HepG2 (cell line): ENCODE results near the gene DCUN1D3. TPM values are rescaled to one million over a fixed set of nuclear protein-coding genes. Genes with fewer than 3 reads are reported as not detected.

ENCODE experiments used
- BATF2 ChIP-seq: sonication (generic); formaldehyde crosslinking; IDR thresholded peaks from 2 replicates; pipeline ENCODE4 v1.8.0; 2022; ENCODE audit warnings: mild to moderate bottlenecking, missing genetic modification reagents, moderate library complexity
- EEA1 ChIP-seq: sonication (generic); formaldehyde crosslinking; IDR thresholded peaks from 2 replicates; pipeline ENCODE4 v1.5.1; 2020; ENCODE audit warnings: mild to moderate bottlenecking, missing genetic modification reagents, borderline replicate concordance
- FOXA3 ChIP-seq: IDR thresholded peaks from 2 replicates; pipeline ENCODE4 v1.6.1; 2016; ENCODE audit warnings: missing genetic modification reagents, missing compliant biosample characterization
- IRX3 ChIP-seq: sonication (generic); formaldehyde crosslinking; IDR thresholded peaks from 2 replicates; pipeline ENCODE4 v1.8.1; 2023; ENCODE audit warnings: mild to moderate bottlenecking, low read depth, missing genetic modification reagents, borderline replicate concordance
- KLF12 ChIP-seq: sonication (generic); formaldehyde crosslinking; IDR thresholded peaks from 2 replicates; pipeline ENCODE4 v1.4.0; 2020; ENCODE audit warnings: missing genetic modification reagents, borderline replicate concordance
- KLF16 ChIP-seq, 2 experiments: sonication (generic) in 1 of 2; formaldehyde crosslinking in 1 of 2; IDR thresholded peaks; 2 replicates each; pipeline versions ENCODE4 v1.6.1 to v1.8.0; 2016 to 2023; ENCODE audit warnings: missing genetic modification reagents in 2 of 2, missing compliant biosample characterization in 1 of 2
- NFYB ChIP-seq: sonication (generic); formaldehyde crosslinking; IDR thresholded peaks from 2 replicates; pipeline ENCODE4 v1.4.0; 2020; ENCODE audit warnings: missing genetic modification reagents
- NKX3-1 ChIP-seq: sonication (generic); formaldehyde crosslinking; IDR thresholded peaks from 2 replicates; pipeline ENCODE4 v1.5.0; 2020; ENCODE audit warnings: missing genetic modification reagents
- PHF21A ChIP-seq: sonication (generic); formaldehyde crosslinking; IDR thresholded peaks from 2 replicates; pipeline ENCODE4 v1.5.0; 2020; ENCODE audit warnings: mild to moderate bottlenecking, missing genetic modification reagents
- POLR2G ChIP-seq: fragments of 200-400 bp; formaldehyde crosslinking; IDR thresholded peaks from 2 replicates; pipeline ENCODE4 v1.6.1; 2018; ENCODE audit warnings: mild to moderate bottlenecking, low read depth, low read length, moderate library complexity
- PTBP1 ChIP-seq: fragments of 200-400 bp; formaldehyde crosslinking; IDR thresholded peaks from 2 replicates; pipeline ENCODE4 v1.6.1; 2018; ENCODE audit warnings: low read length, low read depth; ENCODE audit not compliant: poor library complexity, severe bottlenecking
- SP140L ChIP-seq: sonication (generic); formaldehyde crosslinking; IDR thresholded peaks from 2 replicates; pipeline ENCODE4 v1.4.0; 2020; ENCODE audit warnings: missing genetic modification reagents, borderline replicate concordance
- SRSF1 ChIP-seq: fragments of 200-400 bp; formaldehyde crosslinking; optimal IDR thresholded peaks from 2 replicates; pipeline ENCODE3; 2017; ENCODE audit warnings: mild to moderate bottlenecking, low read depth, low read length, moderate library complexity
- TAF1 ChIP-seq: sonication (generic); formaldehyde crosslinking; IDR thresholded peaks from 2 replicates; pipeline ENCODE4 v1.4.0; 2020; ENCODE audit warnings: missing genetic modification reagents
- WIZ ChIP-seq: sonication (generic); formaldehyde crosslinking; IDR thresholded peaks from 2 replicates; pipeline ENCODE4 v1.5.1; 2020; ENCODE audit warnings: mild to moderate bottlenecking, missing genetic modification reagents
- ZBTB34 ChIP-seq: sonication (generic); formaldehyde crosslinking; IDR thresholded peaks from 2 replicates; pipeline ENCODE4 v1.8.0; 2022; ENCODE audit warnings: mild to moderate bottlenecking, missing genetic modification reagents
- ZFP1 ChIP-seq: IDR thresholded peaks from 2 replicates; pipeline ENCODE4 v1.6.1; 2016
- ZFP41 ChIP-seq: sonication (generic); formaldehyde crosslinking; IDR thresholded peaks from 2 replicates; pipeline ENCODE4 v1.4.0; 2020; ENCODE audit warnings: mild to moderate bottlenecking, missing genetic modification reagents, borderline replicate concordance
- ZNF329 ChIP-seq: sonication (generic); formaldehyde crosslinking; IDR thresholded peaks from 2 replicates; pipeline ENCODE4 v1.9.0; 2021; ENCODE audit warnings: low read depth, mild to moderate bottlenecking, missing genetic modification reagents
- ZNF446 ChIP-seq: sonication (generic); formaldehyde crosslinking; IDR thresholded peaks from 2 replicates; pipeline ENCODE4 v1.5.0; 2020; ENCODE audit warnings: mild to moderate bottlenecking, missing genetic modification reagents
- ZNF550 ChIP-seq: sonication (generic); formaldehyde crosslinking; IDR thresholded peaks from 2 replicates; pipeline ENCODE4 v1.4.0; 2020; ENCODE audit warnings: mild to moderate bottlenecking, missing genetic modification reagents, borderline replicate concordance
- ZNF678 ChIP-seq: sonication (generic); formaldehyde crosslinking; IDR thresholded peaks from 2 replicates; pipeline ENCODE4 v1.4.0; 2020; ENCODE audit warnings: mild to moderate bottlenecking, missing genetic modification reagents
- ZNF788 ChIP-seq: sonication (generic); formaldehyde crosslinking; IDR thresholded peaks from 2 replicates; pipeline ENCODE4 v1.5.0; 2020; ENCODE audit warnings: mild to moderate bottlenecking, missing genetic modification reagents, borderline replicate concordance
- polyA plus RNA-seq, 8 experiments: library from polyadenylated mRNA; depleted of rRNA in 3 of 8; stranded (reverse) in 7 of 8; unstranded in 1 of 8; fragments of >200 nt; fragmentation: Illumina TruSeq in 4 of 8; extraction: Trizol in 4 of 8; gene quantifications; 2 replicates each; pipeline versions ENCODE4 v1.2.1 to v1.2.3, GENCODE V29; 2011 to 2016; ENCODE audit warnings: low read depth in 4 of 8, missing spikeins in 1 of 8, mixed read lengths in 1 of 8; ENCODE audit not compliant: insufficient read depth in 1 of 8
- total RNA-seq, 5 experiments: library from RNA; depleted of rRNA; stranded (reverse); fragments of >200 nt; fragmentation: Illumina TruSeq; extraction: Trizol; gene quantifications; 2 replicates each; pipeline ENCODE4 v1.2.3, GENCODE V29; 2016; ENCODE audit warnings: low read depth in 1 of 5
- TF ChIP-seq, protein P1 (sequence below): sonication (generic); formaldehyde crosslinking; IDR thresholded peaks from 2 replicates; pipeline ENCODE4 v1.5.1; 2020; ENCODE audit warnings: missing genetic modification reagents, mild to moderate bottlenecking, borderline replicate concordance
- TF ChIP-seq, protein P2 (sequence below): sonication (generic); formaldehyde crosslinking; conservative IDR thresholded peaks from 2 replicates; pipeline ENCODE4 v1.4.0; 2020; ENCODE audit warnings: missing genetic modification reagents

DCUN1D3 gene
- total and polyA plus RNA-seq, 2 of the 13 experiments (the other 11 are each of a cell fraction or from before 2014, with no cell fraction given) = 5.0 to 19.3 TPM

GRCh38 chr16:20900299-20901067 is at the start of gene DCUN1D3, which contains the start of gene LYRM1 (continued):
- peak; percentile 92 for TF ChIP-seq SRSF1
- TF ChIP-seq FOXA3 = no peak; the same call in 1 of the 2 replicates
- peak; percentile 91 for TF ChIP-seq TAF1 (CRISPR knock-in tag)
- TF ChIP-seq SP140L (CRISPR knock-in tag) = peak; percentile 52; the same call in 1 of the 2 replicates
- TF ChIP-seq PTBP1 = peak; percentile 45
- TF ChIP-seq WIZ (CRISPR knock-in tag) = peak; percentile 84
- peak; percentile 66; the same call in 1 of the 2 replicates for TF ChIP-seq ZNF788 (CRISPR knock-in tag)
- TF ChIP-seq ZFP41 (CRISPR knock-in tag) = peak; percentile 65; the same call in 1 of the 2 replicates
- no peak for TF ChIP-seq NFYB (CRISPR knock-in tag)
- no peak; the same call in 1 of the 2 replicates for TF ChIP-seq EEA1 (CRISPR knock-in tag)
- peak; percentile 81; the same call in 1 of the 2 replicates for TF ChIP-seq ZNF678 (CRISPR knock-in tag)
- TF ChIP-seq IRX3 (CRISPR knock-in tag) = no peak
- peak; percentile 88 for TF ChIP-seq NKX3-1 (CRISPR knock-in tag)
- TF ChIP-seq KLF12 (CRISPR knock-in tag) = peak; percentile 77; the same call in 1 of the 2 replicates
- peak; percentile 96; the same call in 1 of the 2 replicates for TF ChIP-seq ZNF446 (CRISPR knock-in tag)
- TF ChIP-seq PHF21A (CRISPR knock-in tag) = no peak
- TF ChIP-seq, protein P1, sequence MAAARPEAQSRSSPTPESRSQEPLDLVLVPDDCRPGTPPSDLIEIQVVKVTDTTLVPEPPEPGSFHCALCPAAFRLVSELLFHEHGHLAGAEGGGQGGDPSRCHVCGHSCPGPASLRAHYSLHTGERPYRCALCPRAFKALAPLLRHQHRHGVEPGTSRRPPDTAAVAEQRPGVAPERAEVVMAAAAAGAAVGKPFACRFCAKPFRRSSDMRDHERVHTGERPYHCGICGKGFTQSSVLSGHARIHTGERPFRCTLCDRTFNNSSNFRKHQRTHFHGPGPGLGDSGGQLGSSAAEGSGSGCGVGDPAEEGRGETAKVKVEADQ (CRISPR knock-in tag) = peak; percentile 92
- peak; percentile 80 for TF ChIP-seq POLR2G
- peak; percentile 93 for TF ChIP-seq BATF2 (CRISPR knock-in tag)
- TF ChIP-seq, protein P2, sequence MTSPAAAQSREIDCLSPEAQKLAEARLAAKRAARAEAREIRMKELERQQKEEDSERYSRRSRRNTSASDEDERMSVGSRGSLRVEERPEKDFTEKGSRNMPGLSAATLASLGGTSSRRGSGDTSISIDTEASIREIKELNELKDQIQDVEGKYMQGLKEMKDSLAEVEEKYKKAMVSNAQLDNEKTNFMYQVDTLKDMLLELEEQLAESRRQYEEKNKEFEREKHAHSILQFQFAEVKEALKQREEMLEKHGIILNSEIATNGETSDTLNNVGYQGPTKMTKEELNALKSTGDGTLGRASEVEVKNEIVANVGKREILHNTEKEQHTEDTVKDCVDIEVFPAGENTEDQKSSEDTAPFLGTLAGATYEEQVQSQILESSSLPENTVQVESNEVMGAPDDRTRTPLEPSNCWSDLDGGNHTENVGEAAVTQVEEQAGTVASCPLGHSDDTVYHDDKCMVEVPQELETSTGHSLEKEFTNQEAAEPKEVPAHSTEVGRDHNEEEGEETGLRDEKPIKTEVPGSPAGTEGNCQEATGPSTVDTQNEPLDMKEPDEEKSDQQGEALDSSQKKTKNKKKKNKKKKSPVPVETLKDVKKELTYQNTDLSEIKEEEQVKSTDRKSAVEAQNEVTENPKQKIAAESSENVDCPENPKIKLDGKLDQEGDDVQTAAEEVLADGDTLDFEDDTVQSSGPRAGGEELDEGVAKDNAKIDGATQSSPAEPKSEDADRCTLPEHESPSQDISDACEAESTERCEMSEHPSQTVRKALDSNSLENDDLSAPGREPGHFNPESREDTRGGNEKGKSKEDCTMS = no peak
- TF ChIP-seq ZFP1 (CRISPR knock-in tag) = no peak
- peak; percentile 82; the same call in 1 of the 2 replicates for TF ChIP-seq ZNF550
- TF ChIP-seq ZBTB34 (CRISPR knock-in tag) = no peak
- TF ChIP-seq KLF16 (CRISPR knock-in tag; IDR thresholded peaks at IDR 0.05) = 0 out of 4 replicates have a peak, but pooled peaks of 1 of the 2 experiments have one; percentile 63
- peak; percentile 68; the same call in 1 of the 2 replicates for TF ChIP-seq ZNF329 (CRISPR knock-in tag)
